ENCODE results near the gene SNTB2. TPM values are rescaled to one million over a fixed set of nuclear protein-coding genes. Genes with fewer than 3 reads are reported as not detected.

The SNTB2 gene
- total and polyA plus RNA-seq, 9 of the 15 experiments (the other 6 are each of a cell fraction or from before 2014, with no cell fraction given): 1.2 to 13.7 (median 5.7) TPM

DNA sequence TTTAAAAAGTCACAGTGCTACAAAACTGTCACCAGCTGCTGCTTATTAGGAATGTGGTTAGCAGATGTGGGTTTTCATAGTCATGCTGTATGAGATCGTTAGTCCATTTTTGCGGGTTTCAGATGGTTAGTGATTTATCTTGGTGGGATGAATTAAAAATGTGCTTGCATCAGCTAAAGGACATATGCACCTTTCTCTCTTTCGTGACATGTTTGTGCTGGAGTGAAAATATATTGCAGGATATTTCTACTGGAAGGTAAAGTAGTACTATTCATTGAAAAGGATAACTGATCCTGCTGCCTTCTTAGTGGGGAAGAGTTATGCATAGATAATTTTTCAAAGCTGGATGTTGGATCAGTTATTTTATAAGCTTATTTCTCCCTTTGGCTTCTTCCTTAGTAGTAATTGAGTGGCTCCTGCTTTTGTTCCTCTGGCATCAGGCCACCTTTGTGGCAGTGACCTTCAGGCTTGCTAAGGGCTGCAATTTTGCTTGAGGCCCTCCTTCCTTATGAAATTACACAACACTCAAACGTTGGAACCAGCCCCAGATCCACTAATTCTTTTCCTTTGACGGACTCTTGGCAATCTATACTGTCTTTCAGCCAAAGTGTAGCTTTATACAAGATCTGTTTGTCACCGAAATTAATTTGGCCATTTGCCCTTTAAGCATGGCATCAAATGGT lies 7.5 kb upstream of the SNTB2 start:
- no peak overlapping the region for H3K4me3 ChIP-seq
- ATAC-seq: no peak
- H3K4me2 ChIP-seq (ENCODE audit: insufficient read depth, low read length): no peak overlapping the region
- no peaks in the 10 kb centered on the region for H4K20me1 ChIP-seq (replicated peaks; ENCODE audit: control insufficient read depth, insufficient read depth, low read length)
- H2AFZ ChIP-seq (ENCODE audit: low read depth, low read length): no peak overlapping the region
- H3K79me2 ChIP-seq (ENCODE audit: control insufficient read depth, insufficient read depth, low read length): no peaks in the 10 kb centered on the region
- ChIA-PET POLR2A (interaction anchor here (0.6 to 1.2 kb wide), 3 partner anchors 12 to 150 kb away, joined by 3 read pairs; no protein-coding TSS in a partner anchor), CTCF (ENCODE audit: low intra/inter-chr PET ratio) (no interaction called here)
- H3K4me1 ChIP-seq (replicated peaks in 1 of 2; ENCODE audit: control insufficient read depth in 2 of 2, insufficient read depth in 2 of 2, low read length in 2 of 2): no peaks in the 10 kb centered on the region; a peak in 1 of 5 replicates
- 0 out of 3 replicates have a peak overlapping the region, but pooled peaks have one; percentile 17 for H3K27ac ChIP-seq (ENCODE audit: extremely low read depth, low read depth, low read length)
- no peak overlapping the region for H3K9ac ChIP-seq (ENCODE audit: insufficient read depth in 1 of 2, low read depth in 2 of 2, low read length in 2 of 2)
- intact Hi-C loops (cut with micrococcal nuclease) (no loop called here), in situ Hi-C loops (cut with MboI) (no loop called here)
- peak; percentile 67 for FAIRE-seq
- BruUV-seq (replicated peaks): no TSS peak
- no peaks in the 10 kb centered on the region for H3K9me1 ChIP-seq (ENCODE audit: control insufficient read depth, insufficient read depth, low read length)
- H3K27me3 ChIP-seq (ENCODE audit: control insufficient read depth in 2 of 2, insufficient read depth in 2 of 2, low read length in 2 of 2): no peaks in the 10 kb centered on the region
- no peaks in the 10 kb centered on the region for H3K9me3 ChIP-seq (replicated peaks; ENCODE audit: control insufficient read depth, insufficient read depth, low read depth, low read length)
- H3K36me3 ChIP-seq (ENCODE audit: control insufficient read depth, insufficient read depth, low read length): 0 out of 3 replicates have a peak, but pooled peaks cover 3% of the 10 kb centered on the region
- TF ChIP-seq POLR3A (IDR thresholded peaks at IDR 0.05; ENCODE audit: borderline replicate concordance, extremely low read depth, insufficient read depth, insufficient read length) (no peak), EP300 (IDR thresholded peaks at IDR 0.05; ENCODE audit: low read length) (no peak), TRIM28 (IDR thresholded peaks at IDR 0.05) (no peak), SMARCE1 (IDR thresholded peaks at IDR 0.05) (no peak), GATAD2B (IDR thresholded peaks at IDR 0.05; ENCODE audit: borderline replicate concordance) (no peak), CEBPB (tag; IDR thresholded peaks at IDR 0.05) (peak; percentile 33; the same call in 1 of the 2 replicates), ZNF785 (CRISPR knock-in tag; IDR thresholded peaks at IDR 0.05) (no peak), C11orf30 (IDR thresholded peaks at IDR 0.05; ENCODE audit: low read depth) (0 out of 2 replicates have a peak, but pooled peaks have one; percentile 42), MEF2A (IDR thresholded peaks at IDR 0.05; ENCODE audit: control insufficient read depth, low read depth, low read length) (no peak), ZNF316 (IDR thresholded peaks at IDR 0.05) (peak; percentile 68), BDP1 (IDR thresholded peaks at IDR 0.05; ENCODE audit: insufficient read depth, insufficient read length) (no peak), CEBPG (CRISPR knock-in tag; IDR thresholded peaks at IDR 0.05) (no peak), CEBPG (tag; conservative IDR thresholded peaks at IDR 0.05 in 1 of 2, IDR thresholded peaks at IDR 0.05 in 1 of 2) (peak in 1 of 2 experiments; percentile 35; a peak in 1 of 4 replicates), MAFF (IDR thresholded peaks at IDR 0.05; ENCODE audit: low read length) (peak; percentile 17; the same call in 1 of the 2 replicates), MEIS2 (IDR thresholded peaks at IDR 0.05; ENCODE audit: partially characterized antibody) (peak; percentile 10), MAFG (tag; conservative IDR thresholded peaks at IDR 0.05) (0 out of 2 replicates have a peak, but pooled peaks have one; percentile 27), RCOR1 (IDR thresholded peaks at IDR 0.05; ENCODE audit: borderline replicate concordance in 1 of 2, low read depth in 2 of 2, low read length in 2 of 2) (no peak), MAFK (IDR thresholded peaks at IDR 0.05; ENCODE audit: low read length) (peak; percentile 34; the same call in 1 of the 2 replicates)
- TF ChIP-seq, protein P1, sequence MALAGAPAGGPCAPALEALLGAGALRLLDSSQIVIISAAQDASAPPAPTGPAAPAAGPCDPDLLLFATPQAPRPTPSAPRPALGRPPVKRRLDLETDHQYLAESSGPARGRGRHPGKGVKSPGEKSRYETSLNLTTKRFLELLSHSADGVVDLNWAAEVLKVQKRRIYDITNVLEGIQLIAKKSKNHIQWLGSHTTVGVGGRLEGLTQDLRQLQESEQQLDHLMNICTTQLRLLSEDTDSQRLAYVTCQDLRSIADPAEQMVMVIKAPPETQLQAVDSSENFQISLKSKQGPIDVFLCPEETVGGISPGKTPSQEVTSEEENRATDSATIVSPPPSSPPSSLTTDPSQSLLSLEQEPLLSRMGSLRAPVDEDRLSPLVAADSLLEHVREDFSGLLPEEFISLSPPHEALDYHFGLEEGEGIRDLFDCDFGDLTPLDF (CRISPR knock-in tag; IDR thresholded peaks at IDR 0.05): no peak
- TF ChIP-seq, protein P2, sequence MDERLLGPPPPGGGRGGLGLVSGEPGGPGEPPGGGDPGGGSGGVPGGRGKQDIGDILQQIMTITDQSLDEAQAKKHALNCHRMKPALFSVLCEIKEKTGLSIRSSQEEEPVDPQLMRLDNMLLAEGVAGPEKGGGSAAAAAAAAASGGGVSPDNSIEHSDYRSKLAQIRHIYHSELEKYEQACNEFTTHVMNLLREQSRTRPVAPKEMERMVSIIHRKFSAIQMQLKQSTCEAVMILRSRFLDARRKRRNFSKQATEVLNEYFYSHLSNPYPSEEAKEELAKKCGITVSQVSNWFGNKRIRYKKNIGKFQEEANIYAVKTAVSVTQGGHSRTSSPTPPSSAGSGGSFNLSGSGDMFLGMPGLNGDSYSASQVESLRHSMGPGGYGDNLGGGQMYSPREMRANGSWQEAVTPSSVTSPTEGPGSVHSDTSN (CRISPR knock-in tag; IDR thresholded peaks at IDR 0.05; ENCODE audit: low read depth): no peak
- TF ChIP-seq, protein P2 (tag; conservative IDR thresholded peaks at IDR 0.05; ENCODE audit: low read depth): 0 out of 2 replicates have a peak, but pooled peaks have one; percentile 22
- DNase-seq (ENCODE audit: extremely low read depth in 1 of 4, low spot score in 3 of 4): no peak
- 21% methylated on average over 6 of the region's 6 CpGs for WGBS (ENCODE audit: insufficient coverage, low coverage, missing lambda C conversion rate)

Data from K562 (cell line).